VCaP (cell line): ENCODE measurements around the gene UBE2F.

Source experiments
- H3K27ac ChIP-seq: fragments of 450-650 bp; 2 replicates; pipeline ENCODE4 v1.5.1; 2017
- TF ChIP-seq, protein P1 (sequence below): fragments of 450-650 bp; conservative IDR thresholded peaks from 2 replicates; pipeline ENCODE4 v1.5.1; 2017; ENCODE audit warnings: mild to moderate bottlenecking, moderate library complexity

The UBE2F gene

GRCh38 chr2:237923481-237924163, 43.2 kb upstream of the UBE2F start:
- TF ChIP-seq, protein P1, sequence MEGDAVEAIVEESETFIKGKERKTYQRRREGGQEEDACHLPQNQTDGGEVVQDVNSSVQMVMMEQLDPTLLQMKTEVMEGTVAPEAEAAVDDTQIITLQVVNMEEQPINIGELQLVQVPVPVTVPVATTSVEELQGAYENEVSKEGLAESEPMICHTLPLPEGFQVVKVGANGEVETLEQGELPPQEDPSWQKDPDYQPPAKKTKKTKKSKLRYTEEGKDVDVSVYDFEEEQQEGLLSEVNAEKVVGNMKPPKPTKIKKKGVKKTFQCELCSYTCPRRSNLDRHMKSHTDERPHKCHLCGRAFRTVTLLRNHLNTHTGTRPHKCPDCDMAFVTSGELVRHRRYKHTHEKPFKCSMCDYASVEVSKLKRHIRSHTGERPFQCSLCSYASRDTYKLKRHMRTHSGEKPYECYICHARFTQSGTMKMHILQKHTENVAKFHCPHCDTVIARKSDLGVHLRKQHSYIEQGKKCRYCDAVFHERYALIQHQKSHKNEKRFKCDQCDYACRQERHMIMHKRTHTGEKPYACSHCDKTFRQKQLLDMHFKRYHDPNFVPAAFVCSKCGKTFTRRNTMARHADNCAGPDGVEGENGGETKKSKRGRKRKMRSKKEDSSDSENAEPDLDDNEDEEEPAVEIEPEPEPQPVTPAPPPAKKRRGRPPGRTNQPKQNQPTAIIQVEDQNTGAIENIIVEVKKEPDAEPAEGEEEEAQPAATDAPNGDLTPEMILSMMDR, result no peak
- H3K27ac ChIP-seq, result no peak overlapping the region

- H3K27ac ChIP-seq, result no peak overlapping the region
- TF ChIP-seq, protein P1, result no peak
These were observed 42.7 kb upstream of the UBE2F start for GRCh38 chr2:237924164-237924534.

- TF ChIP-seq, protein P1, result no peak
These were observed 39.7 kb upstream of the UBE2F start for GRCh38 chr2:237927135-237927534.

DNA sequence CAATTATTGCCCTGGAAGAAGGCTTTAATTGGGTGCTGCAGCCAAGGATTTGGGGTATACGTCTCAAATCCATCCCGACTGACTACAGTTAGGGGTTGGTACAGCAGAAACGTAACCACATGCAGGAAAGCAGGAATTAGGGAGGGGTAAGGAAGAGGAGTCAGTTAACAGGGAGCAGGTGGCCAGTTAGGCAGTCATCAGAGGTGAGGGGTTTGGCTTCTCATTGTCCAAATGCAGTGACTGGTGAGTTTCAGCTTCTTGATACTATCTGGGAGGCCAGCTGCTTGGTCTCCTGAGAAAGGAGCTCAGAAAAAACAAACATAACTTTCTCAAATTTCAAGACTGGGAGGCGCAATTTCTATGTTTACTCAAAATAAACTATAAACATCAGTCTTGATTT, 38.8 kb upstream of the UBE2F start:
- no peak overlapping the region for H3K27ac ChIP-seq
- TF ChIP-seq, protein P1, result no peak

More at GRCh38 chr2:237927135-237927534, 39.7 kb upstream of the UBE2F start:
- H3K27ac ChIP-seq, result no peak overlapping the region

- H3K27ac ChIP-seq, result no peak overlapping the region
- TF ChIP-seq, protein P1, result no peak
These were observed 36.8 kb upstream of the UBE2F start for GRCh38 chr2:237929979-237930378.

DNA sequence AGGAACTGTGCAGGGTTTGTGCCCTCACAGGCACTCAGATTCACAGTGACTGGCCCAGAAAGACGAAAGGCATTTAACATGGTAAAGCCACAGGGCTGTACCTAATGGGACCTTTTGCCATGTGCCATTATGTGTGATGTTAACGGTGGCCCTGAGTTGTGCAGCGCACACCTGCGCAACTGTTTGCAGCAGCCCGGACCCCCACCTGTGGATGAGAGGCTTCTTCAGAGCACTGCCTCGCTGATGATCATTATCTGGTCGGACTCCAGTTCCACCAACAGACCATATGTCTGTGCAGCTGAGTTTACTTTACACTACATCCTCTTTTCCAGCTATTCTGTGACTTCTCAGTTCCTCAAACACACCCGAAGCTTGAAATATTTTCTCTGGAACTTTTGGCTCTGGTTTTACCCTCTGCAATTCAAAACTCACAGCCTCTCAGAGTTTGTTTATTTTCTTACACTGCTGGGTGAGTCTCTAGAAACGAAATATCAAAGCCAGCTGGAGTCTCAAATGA, 35.6 kb upstream of the UBE2F start:
- TF ChIP-seq, protein P1, result no peak
- no peak overlapping the region for H3K27ac ChIP-seq

- no peak overlapping the region for H3K27ac ChIP-seq
- TF ChIP-seq, protein P1, result no peak
These were observed 34.1 kb upstream of the UBE2F start for GRCh38 chr2:237932731-237933131.
